H9 (cell line): Measurements from ENCODE around the gene WASF3. TPM values are rescaled to one million over a fixed set of nuclear protein-coding genes. Genes with fewer than 3 reads are reported as not detected.

Experiments used
- DNase-seq: peaks from one replicate; pipeline ENCODE4 v3.0.0-alpha.2; 2017
- H2AFZ ChIP-seq: one replicate; pipeline ENCODE4 v1.6.1; 2013; ENCODE audit warnings: mild to moderate bottlenecking, low read length, control low read depth, moderate library complexity
- H2AK5ac ChIP-seq: 2 replicates; pipeline ENCODE4 v1.6.1; 2013; ENCODE audit warnings: low read length, control low read depth, mixed read lengths; ENCODE audit not compliant: insufficient read length
- H2BK120ac ChIP-seq: one replicate; pipeline ENCODE4 v1.6.1; 2013; ENCODE audit warnings: low read depth, mild to moderate bottlenecking, low read length, control low read depth, inconsistent platforms; ENCODE audit not compliant: poor library complexity, severe bottlenecking
- H2BK12ac ChIP-seq: 2 replicates; pipeline ENCODE4 v1.6.1; 2013; ENCODE audit warnings: low read length, control low read depth, mixed read lengths, low read depth; ENCODE audit not compliant: insufficient read length
- H2BK15ac ChIP-seq: 2 replicates; pipeline ENCODE4 v1.6.1; 2013; ENCODE audit warnings: low read depth, low read length, control low read depth
- H2BK20ac ChIP-seq: one replicate; pipeline ENCODE4 v1.6.1; 2013; ENCODE audit warnings: low read depth, mild to moderate bottlenecking, low read length, control low read depth, inconsistent platforms; ENCODE audit not compliant: poor library complexity, severe bottlenecking
- H2BK5ac ChIP-seq: 2 replicates; pipeline ENCODE4 v1.6.1; 2013; ENCODE audit warnings: low read length, control low read depth, mixed read lengths; ENCODE audit not compliant: insufficient read length
- H3K14ac ChIP-seq: 2 replicates; pipeline ENCODE4 v1.6.1; 2013; ENCODE audit warnings: low read length, control low read depth; ENCODE audit not compliant: insufficient read depth
- H3K18ac ChIP-seq: 2 replicates; pipeline ENCODE4 v1.6.1; 2013; ENCODE audit warnings: low read depth, mild to moderate bottlenecking, mixed read lengths, low read length, control low read depth; ENCODE audit not compliant: insufficient read length
- H3K23ac ChIP-seq: 2 replicates; pipeline ENCODE4 v1.6.1; 2013; ENCODE audit warnings: low read length, control low read depth, mixed read lengths, low read depth; ENCODE audit not compliant: insufficient read length
- H3K23me2 ChIP-seq: 2 replicates; pipeline ENCODE4 v1.6.1; 2013; ENCODE audit warnings: low read depth, mild to moderate bottlenecking, mixed read lengths, low read length, control low read depth; ENCODE audit not compliant: insufficient read length, poor library complexity, severe bottlenecking
- H3K27ac ChIP-seq: 2 replicates; pipeline ENCODE4 v1.5.1; 2013; ENCODE audit warnings: low read length, control low read depth, mixed read lengths, low read depth; ENCODE audit not compliant: insufficient read length
- H3K27me3 ChIP-seq: 2 replicates; pipeline ENCODE4 v1.6.1; 2013; ENCODE audit warnings: low read length, control low read depth, inconsistent platforms; ENCODE audit not compliant: insufficient read depth
- H3K4ac ChIP-seq: 2 replicates; pipeline ENCODE4 v1.6.1; 2013; ENCODE audit warnings: low read depth, mild to moderate bottlenecking, control low read depth, inconsistent platforms, low read length, moderate library complexity
- H3K4me1 ChIP-seq: 2 replicates; pipeline ENCODE4 v1.6.1; 2013; ENCODE audit warnings: low read length, control low read depth, inconsistent platforms; ENCODE audit not compliant: insufficient read depth
- H3K4me2 ChIP-seq: 2 replicates; pipeline ENCODE4 v1.6.1; 2013; ENCODE audit warnings: low read length, control low read depth, mixed read lengths; ENCODE audit not compliant: insufficient read length, insufficient read depth
- H3K56ac ChIP-seq: 2 replicates; pipeline ENCODE4 v1.6.1; 2013; ENCODE audit warnings: low read depth, mild to moderate bottlenecking, mixed read lengths, low read length, control low read depth; ENCODE audit not compliant: insufficient read length
- H3K79me1 ChIP-seq: 2 replicates; pipeline ENCODE4 v1.6.1; 2013; ENCODE audit warnings: low read depth, mild to moderate bottlenecking, moderate library complexity, low read length, control low read depth, inconsistent platforms; ENCODE audit not compliant: insufficient read depth, poor library complexity, severe bottlenecking
- H3K79me2 ChIP-seq: 2 replicates; pipeline ENCODE4 v1.6.1; 2013; ENCODE audit warnings: low read length, control low read depth, inconsistent platforms; ENCODE audit not compliant: insufficient read depth
- H3K9ac ChIP-seq: 2 replicates; pipeline ENCODE4 v1.6.1; 2013; ENCODE audit warnings: low read length, control low read depth, mixed read lengths; ENCODE audit not compliant: insufficient read length; ENCODE audit errors: extremely low read depth
- H3K9me3 ChIP-seq: one replicate; pipeline ENCODE4 v1.6.1; 2013; ENCODE audit warnings: low read depth, low read length, inconsistent platforms; ENCODE audit not compliant: control insufficient read depth
- H3T11ph ChIP-seq: one replicate; pipeline ENCODE4 v1.6.1; 2013; ENCODE audit warnings: mild to moderate bottlenecking, low read length, control low read depth, inconsistent platforms
- H4K20me1 ChIP-seq: one replicate; pipeline ENCODE4 v1.6.1; 2013; ENCODE audit not compliant: control insufficient read depth, insufficient read length, insufficient read depth
- H4K5ac ChIP-seq: 2 replicates; pipeline ENCODE4 v1.6.1; 2013; ENCODE audit warnings: low read depth, mild to moderate bottlenecking, mixed read lengths, low read length, control low read depth; ENCODE audit not compliant: insufficient read length
- H4K8ac ChIP-seq: replicated peaks from 2 replicates; pipeline ENCODE4 v1.6.1; 2013; ENCODE audit warnings: low read length, control low read depth, mixed read lengths, low read depth; ENCODE audit not compliant: insufficient read length
- H4K91ac ChIP-seq: 2 replicates; pipeline ENCODE4 v1.6.1; 2013; ENCODE audit warnings: low read depth, mild to moderate bottlenecking, moderate library complexity, mixed read lengths, low read length, control low read depth; ENCODE audit not compliant: insufficient read length
- H3K27ac Mint-ChIP-seq, 3 experiments: 2 replicates in 2 of 3; 3 replicates in 1 of 3; pipeline ENCODE4 v1.8.0; 2020 to 2021; ENCODE audit warnings: mixed read lengths in 3 of 3, mild to moderate bottlenecking in 1 of 3, moderate library complexity in 1 of 3
- H3K27me3 Mint-ChIP-seq: 2 replicates; pipeline ENCODE4 v1.8.0; 2021; ENCODE audit warnings: low read depth, mild to moderate bottlenecking, moderate library complexity, mixed read lengths
- H3K36me3 Mint-ChIP-seq, 3 experiments: 2 replicates in 2 of 3; 3 replicates in 1 of 3; pipeline ENCODE4 v1.8.0; 2020 to 2021; ENCODE audit warnings: low read depth in 3 of 3, mixed read lengths in 3 of 3; ENCODE audit not compliant: insufficient read depth in 1 of 3
- H3K4me1 Mint-ChIP-seq, 2 experiments: 2 replicates each; pipeline ENCODE4 v1.8.0; 2020; ENCODE audit warnings: mixed read lengths in 2 of 2
- H3K4me3 Mint-ChIP-seq, 2 experiments: 2 replicates in 1 of 2; 3 replicates in 1 of 2; pipeline ENCODE4 v1.8.0; 2020 to 2021; ENCODE audit warnings: mild to moderate bottlenecking in 2 of 2, mixed read lengths in 2 of 2, moderate library complexity in 1 of 2
- H3K9me3 Mint-ChIP-seq, 2 experiments: 2 replicates in 1 of 2; 3 replicates in 1 of 2; pipeline ENCODE4 v1.8.0; 2020; ENCODE audit warnings: mild to moderate bottlenecking in 2 of 2, mixed read lengths in 2 of 2, moderate library complexity in 1 of 2
- WGBS: extraction: QIAGEN DNeasy Blood & Tissue Kit; methylation state at CpG from one replicate; pipeline ENCODE4 v1.1.7; 2013; ENCODE audit warnings: missing lambda C conversion rate, low lambda C conversion rate, mixed read lengths; ENCODE audit not compliant: insufficient read length; ENCODE audit errors: extremely low coverage; 5-methylcytosine and 5-hydroxymethylcytosine counted together
- total RNA-seq: library from RNA; stranded (reverse); gene quantifications from 2 replicates; pipeline ENCODE4 v1.2.1, GENCODE V29; 2021
- TF ChIP-seq, protein P1 (sequence below): fragments of 200-600 bp; sonication (generic); conservative IDR thresholded peaks from 3 replicates; pipeline ENCODE4 v1.8.0; 2021; ENCODE audit warnings: antibody characterized with exemption, mild to moderate bottlenecking

The WASF3 gene
- total RNA-seq, 1 experiment from 2014 or later = 22.2 TPM

DNA sequence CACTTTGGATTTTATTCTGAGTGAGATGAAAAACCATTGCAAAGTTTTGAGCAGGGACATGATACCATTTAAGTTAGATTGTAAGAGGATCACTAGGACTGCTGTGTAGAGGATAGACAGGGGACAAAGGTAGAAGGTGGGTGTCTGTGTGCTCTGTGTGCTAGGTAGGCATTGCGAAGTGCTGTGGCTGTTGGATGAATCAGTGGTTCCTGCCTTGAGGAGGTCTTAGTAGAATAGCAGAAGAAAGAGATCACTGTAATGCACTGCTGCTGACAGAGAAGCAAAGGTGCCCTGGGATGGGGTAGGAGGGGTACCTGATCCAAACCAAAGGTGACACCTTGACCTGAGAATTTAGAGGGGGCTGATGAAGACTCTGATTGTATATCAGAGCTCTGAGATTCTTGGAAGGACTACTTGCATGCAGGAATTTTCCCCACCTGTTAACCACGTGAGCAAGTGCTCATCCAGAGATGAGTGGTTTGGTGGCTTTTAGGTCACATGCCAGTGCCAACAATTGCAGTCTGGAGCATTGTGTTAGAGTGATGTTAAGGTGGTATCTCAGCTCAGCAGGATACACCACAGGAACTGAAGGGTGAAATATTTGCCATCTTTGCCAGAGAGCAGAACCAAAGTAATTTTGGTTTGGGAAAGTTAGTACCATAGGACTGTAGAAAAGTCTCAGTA is 10.8 kb downstream of the WASF3 start:
- WGBS = no CpG with 5 or more reads among the region's 2 CpGs

More for the DNA sequence above, 10.8 kb downstream of the WASF3 start:
- Histone ChIP-seq H4K5ac (no peak overlapping the region), H3K4me2 (no peak overlapping the region), H3K23ac (no peak overlapping the region), H4K20me1 (no peaks in the 10 kb centered on the region), H2BK5ac (no peak overlapping the region), H3K18ac (no peak overlapping the region), H3K79me1 (peaks cover 6% of the 10 kb centered on the region), H2BK12ac (no peak overlapping the region), H3K27ac (no peak overlapping the region), H3K9ac (no peak overlapping the region), H3K4ac (no peak overlapping the region), H3K14ac (no peak overlapping the region), H2BK120ac (no peak overlapping the region), H3K79me2 (peaks cover 10% of the 10 kb centered on the region; the same call in 1 of the 2 replicates), H4K91ac (no peak overlapping the region), H3K56ac (no peak overlapping the region), H2BK15ac (no peak overlapping the region), H2AFZ (no peak overlapping the region), H4K8ac (no peak overlapping the region), H2AK5ac (no peak overlapping the region), H3K27me3 (no peaks in the 10 kb centered on the region), H3K23me2 (no peaks in the 10 kb centered on the region), H2BK20ac (no peak overlapping the region), H3T11ph (no peak overlapping the region), H3K4me1 (peaks cover 3% of the 10 kb centered on the region; the same call in 1 of the 2 replicates), H3K9me3 (no peaks in the 10 kb centered on the region)
- Mint-ChIP-seq H3K4me1 (peaks cover 7% of the 10 kb centered on the region in 2 experiments), H3K9me3 (peaks cover 6 to 7% of the 10 kb centered on the region in 2 experiments), H3K27ac (no peak overlapping the region; a peak in 1 of 7 replicates), H3K27me3 (no peaks in the 10 kb centered on the region), H3K4me3 (no peak overlapping the region), H3K36me3 (peaks cover 0 to 10% (median 2%) of the 10 kb centered on the region in 3 experiments; a peak in 6 of 7 replicates)
- no peak for DNase-seq
- TF ChIP-seq, protein P1, sequence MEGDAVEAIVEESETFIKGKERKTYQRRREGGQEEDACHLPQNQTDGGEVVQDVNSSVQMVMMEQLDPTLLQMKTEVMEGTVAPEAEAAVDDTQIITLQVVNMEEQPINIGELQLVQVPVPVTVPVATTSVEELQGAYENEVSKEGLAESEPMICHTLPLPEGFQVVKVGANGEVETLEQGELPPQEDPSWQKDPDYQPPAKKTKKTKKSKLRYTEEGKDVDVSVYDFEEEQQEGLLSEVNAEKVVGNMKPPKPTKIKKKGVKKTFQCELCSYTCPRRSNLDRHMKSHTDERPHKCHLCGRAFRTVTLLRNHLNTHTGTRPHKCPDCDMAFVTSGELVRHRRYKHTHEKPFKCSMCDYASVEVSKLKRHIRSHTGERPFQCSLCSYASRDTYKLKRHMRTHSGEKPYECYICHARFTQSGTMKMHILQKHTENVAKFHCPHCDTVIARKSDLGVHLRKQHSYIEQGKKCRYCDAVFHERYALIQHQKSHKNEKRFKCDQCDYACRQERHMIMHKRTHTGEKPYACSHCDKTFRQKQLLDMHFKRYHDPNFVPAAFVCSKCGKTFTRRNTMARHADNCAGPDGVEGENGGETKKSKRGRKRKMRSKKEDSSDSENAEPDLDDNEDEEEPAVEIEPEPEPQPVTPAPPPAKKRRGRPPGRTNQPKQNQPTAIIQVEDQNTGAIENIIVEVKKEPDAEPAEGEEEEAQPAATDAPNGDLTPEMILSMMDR = no peak
